Measurements from ENCODE around the gene SMC2. TPM values are rescaled to one million over a fixed set of nuclear protein-coding genes. Genes with fewer than 3 reads are reported as not detected.

SMC2 gene
- total RNA-seq, 2 donors from 2014 or later = 58.8 to 68.3 TPM

DNA sequence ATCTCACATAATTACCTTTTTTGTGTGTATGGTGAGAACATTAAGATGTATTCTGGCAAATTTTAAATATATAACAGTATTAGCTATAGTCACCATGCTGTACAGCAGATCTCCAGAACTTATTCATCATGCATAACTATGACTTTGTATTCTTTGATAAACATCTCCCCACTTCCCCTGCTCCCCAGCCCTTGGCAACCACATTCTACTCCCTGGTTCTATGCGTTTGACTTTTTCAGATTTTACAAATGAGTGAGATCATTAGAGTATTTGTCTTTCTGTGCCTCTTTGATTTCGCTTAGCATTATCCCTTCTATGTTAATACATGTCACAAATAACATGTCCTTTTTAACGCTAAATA lies 49.4 kb downstream of the SMC2 start:
- Mint-ChIP-seq H3K4me1 (no peaks in the 10 kb centered on the region), H3K27me3 (no peaks in the 10 kb centered on the region), H3K4me3 (no peak overlapping the region), H3K27ac (no peak overlapping the region), H3K9me3 (no peaks in the 10 kb centered on the region), H3K36me3 (ENCODE audit: low read depth) (peaks cover 36% of the 10 kb centered on the region)
- ATAC-seq (replicated peaks) = no peak

DNA sequence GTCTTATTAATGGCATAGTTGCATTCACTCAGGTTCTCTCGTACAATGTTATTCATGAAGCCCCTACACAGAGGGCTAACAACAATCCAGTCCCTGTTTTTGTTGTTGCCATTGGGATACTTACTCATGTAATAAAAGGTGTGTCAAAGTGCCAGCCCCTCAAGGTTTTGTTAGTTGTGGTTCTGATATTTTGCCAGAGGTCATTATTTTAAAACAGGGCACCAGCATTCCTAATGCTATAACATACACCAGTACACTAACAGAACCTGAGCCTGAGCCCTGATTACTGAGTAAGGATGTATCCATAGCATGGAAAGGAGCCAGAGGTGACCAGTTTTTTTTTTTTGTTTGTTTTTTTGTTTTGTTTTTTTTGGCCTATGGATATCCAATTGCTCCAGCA lies 50.2 kb downstream of the SMC2 start:
- no peak overlapping the region for H3K4me3 Mint-ChIP-seq
- ATAC-seq (replicated peaks) = no peak
- H3K4me1 Mint-ChIP-seq = no peaks in the 10 kb centered on the region
- no peaks in the 10 kb centered on the region for H3K27me3 Mint-ChIP-seq
- no peaks in the 10 kb centered on the region for H3K9me3 Mint-ChIP-seq
- H3K27ac Mint-ChIP-seq = no peak overlapping the region
- H3K36me3 Mint-ChIP-seq (ENCODE audit: low read depth) = peaks cover 27% of the 10 kb centered on the region

DNA sequence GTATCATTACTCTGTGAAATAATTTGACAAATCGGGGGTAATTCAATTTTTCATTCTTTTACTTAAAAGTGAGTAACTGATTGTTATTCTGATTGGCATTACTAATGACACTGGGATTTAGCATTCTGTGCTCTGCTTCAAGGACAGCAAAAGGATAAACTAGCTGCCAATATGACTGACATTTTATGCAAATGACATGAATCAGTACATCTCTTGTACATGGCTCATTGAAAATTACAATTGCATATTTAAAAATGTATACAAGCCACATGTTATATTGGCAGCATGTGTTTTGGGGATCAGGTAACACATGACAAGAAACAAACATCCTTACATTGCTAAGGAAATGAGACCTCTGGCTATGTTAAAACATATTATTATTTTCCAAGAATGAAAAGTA lies 79.0 kb downstream of the SMC2 start:
- no peak for ATAC-seq (replicated peaks)
- no peaks in the 10 kb centered on the region for H3K27me3 Mint-ChIP-seq
- H3K4me1 Mint-ChIP-seq = no peaks in the 10 kb centered on the region
- no peak overlapping the region for H3K4me3 Mint-ChIP-seq
- no peak overlapping the region for H3K27ac Mint-ChIP-seq
- peaks cover 6% of the 10 kb centered on the region for H3K9me3 Mint-ChIP-seq
- H3K36me3 Mint-ChIP-seq (ENCODE audit: low read depth) = no peaks in the 10 kb centered on the region

DNA sequence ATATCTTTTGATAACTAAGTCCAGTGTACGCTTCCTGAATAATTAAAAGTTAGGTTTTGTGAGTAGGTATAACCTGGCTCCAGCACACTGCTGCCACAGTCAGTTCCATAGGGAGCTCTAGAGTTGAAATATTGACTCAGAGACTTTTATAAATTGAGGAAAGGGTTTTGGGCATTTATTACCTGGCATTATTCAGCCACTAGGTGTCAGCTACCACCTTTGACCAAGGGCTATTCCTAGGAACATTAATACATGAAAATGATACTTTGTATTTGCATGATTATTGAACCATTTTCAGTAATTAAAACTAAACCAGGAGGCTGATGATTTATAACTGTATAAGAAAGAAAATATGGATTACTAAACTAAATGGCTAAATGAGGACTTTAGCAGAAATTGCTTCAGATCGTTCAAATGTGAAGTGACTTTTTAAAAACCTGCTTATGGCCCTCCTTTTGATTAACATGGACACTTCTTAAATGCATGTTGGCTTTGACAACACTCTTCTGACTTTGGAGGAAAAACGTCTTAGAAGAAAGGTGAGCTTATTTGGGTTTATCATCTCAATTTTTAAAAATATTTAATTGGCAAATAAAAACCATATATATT lies 83.0 kb downstream of the SMC2 start:
- no peak overlapping the region for H3K27ac Mint-ChIP-seq
- H3K9me3 Mint-ChIP-seq = no peaks in the 10 kb centered on the region
- no peak for ATAC-seq (replicated peaks)
- no peaks in the 10 kb centered on the region for H3K4me1 Mint-ChIP-seq
- H3K4me3 Mint-ChIP-seq = no peak overlapping the region
- peaks cover 3% of the 10 kb centered on the region for H3K27me3 Mint-ChIP-seq
- H3K36me3 Mint-ChIP-seq (ENCODE audit: low read depth) = no peaks in the 10 kb centered on the region

DNA sequence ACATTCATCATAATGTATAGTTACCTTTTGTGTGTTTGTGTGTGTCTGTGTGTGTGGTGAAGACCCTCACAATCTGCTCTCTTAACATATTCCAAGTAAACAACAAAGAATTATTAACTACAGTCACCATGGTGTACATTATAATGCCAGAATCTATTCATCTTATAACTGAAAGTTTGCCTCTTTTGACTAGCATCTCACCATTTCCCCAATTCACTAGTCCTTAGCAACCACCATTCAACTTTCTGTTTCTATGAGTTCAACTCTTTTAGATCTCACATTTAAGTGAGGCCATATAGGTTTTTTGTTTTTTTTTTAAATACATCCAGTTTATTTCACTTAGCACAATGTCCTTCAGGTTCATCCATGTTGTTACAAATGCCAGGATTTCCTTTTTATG lies 83.6 kb downstream of the SMC2 start:
- Mint-ChIP-seq H3K4me1 (no peaks in the 10 kb centered on the region), H3K27ac (no peak overlapping the region), H3K4me3 (no peak overlapping the region), H3K9me3 (no peaks in the 10 kb centered on the region), H3K27me3 (peaks cover 3% of the 10 kb centered on the region), H3K36me3 (ENCODE audit: low read depth) (no peaks in the 10 kb centered on the region)
- ATAC-seq (replicated peaks) = no peak

Measured in activated T-helper 17 cell treated with anti-CD3 and anti-CD28 coated beads, Interleukin-2, amount 50 U/mL, for 72 hours (primary cell).